Measurements from ENCODE around the gene IGF2R. TPM values are rescaled to one million over a fixed set of nuclear protein-coding genes. Genes with fewer than 3 reads are reported as not detected.
A peak's percentile ranks its signal among the peaks of the same experiment; 100 is the strongest.
"Not testable (repeated sequence)": the region's sequence is repeated elsewhere in the genome, so short reads cannot be mapped to it uniquely, and the experiment has no call there.

The IGF2R gene
- polyA plus RNA-seq, 1 donor, result 146 TPM

- no peak for DNase-seq
These were observed 111.2 kb downstream of the IGF2R start for GRCh38 chr6:160080097-160080496.

GRCh38 chr6:160081398-160081797 lies 112.5 kb downstream of the IGF2R start:
- DNase-seq, result no peak

DNA sequence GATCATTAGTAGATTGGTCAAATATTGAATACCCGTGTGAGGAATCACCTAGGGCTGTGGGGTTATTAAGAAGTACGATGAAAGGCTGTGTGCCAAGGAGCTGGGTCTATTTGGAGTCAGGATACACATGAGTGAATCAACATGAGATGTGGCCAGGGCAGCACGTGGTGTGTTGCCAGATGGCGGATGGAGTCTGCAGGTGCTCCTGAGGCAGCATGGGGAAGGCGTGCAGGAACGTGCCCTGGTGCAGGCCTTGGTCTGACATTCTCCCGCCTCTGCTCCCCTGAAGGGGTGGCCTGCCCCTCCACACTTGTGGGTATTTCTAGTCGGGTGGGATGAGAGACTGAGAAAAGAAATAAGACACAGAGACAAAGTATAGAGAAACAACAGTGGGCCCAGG lies 113.7 kb downstream of the IGF2R start:
- DNase-seq, result no peak

DNA sequence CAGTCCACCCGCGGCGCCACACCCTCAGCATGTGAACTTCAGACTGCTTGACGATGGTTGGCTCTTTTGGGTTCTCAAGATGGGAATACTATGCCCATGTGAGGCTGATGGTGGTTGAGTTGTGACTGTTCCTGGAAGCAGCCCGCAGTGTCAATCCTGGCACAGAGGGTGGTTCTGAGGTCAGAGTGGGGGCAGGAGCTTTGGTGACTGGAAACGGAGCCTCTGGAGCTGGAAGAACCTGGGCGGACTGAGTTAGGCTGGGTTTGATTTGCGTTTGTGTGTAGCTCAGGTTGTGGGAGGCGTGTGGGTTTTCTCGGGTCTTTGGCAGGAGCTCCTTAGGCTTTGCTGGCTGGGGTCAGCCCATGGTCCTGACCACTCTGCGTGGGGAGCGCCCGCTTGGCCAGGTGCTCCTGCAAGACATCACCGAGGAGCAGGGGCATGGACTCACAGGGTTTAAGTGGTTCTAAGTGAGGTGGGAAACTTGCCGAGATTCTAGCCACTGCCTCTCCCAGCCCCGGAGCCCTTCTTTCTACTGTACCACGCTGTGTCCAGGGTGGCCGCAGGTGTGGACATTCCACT lies 115.4 kb downstream of the IGF2R start:
- no peak for DNase-seq

- DNase-seq, result no peak
These were observed 116.3 kb downstream of the IGF2R start for GRCh38 chr6:160085226-160085625.

DNA sequence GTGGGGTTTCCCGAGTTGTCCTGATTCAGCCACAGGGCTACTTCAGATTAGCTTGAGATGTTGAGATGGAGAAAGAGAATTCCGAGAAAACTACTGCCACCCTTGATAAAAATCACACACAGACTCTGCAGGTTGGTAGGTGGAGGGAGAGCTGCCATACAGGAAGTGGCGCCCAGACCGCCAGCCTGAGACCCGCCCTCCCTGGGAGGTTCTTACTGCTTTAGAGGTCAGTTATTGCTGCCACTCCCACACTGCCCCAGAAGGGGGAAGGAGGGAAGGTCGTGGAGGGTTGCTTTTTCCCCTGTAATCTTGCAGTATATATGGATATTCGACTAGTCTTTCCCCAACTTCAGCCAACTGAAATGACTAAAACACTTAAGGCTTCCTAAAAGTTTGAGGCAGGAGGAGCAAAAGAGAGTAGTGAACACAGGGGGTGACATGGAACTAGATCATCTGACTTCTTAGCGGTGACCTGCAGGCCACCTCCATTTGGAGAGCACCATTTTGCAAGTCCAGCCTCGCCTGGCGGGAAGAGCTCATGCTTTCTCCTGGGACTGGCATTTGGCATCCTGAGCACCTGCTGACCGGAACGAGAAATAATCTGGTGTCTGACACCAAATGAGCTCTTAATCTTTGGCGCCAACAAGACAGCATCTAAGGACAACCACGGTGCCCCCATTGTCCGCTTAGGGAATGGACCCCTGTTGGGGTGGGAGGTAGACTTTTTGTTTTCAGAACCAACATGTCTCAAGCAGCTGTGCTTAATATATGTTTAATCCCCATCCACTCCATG lies 117.0 kb downstream of the IGF2R start:
- DNase-seq, result no peak

GRCh38 chr6:160086754-160087153 lies 117.9 kb downstream of the IGF2R start:
- DNase-seq, result no peak

DNA sequence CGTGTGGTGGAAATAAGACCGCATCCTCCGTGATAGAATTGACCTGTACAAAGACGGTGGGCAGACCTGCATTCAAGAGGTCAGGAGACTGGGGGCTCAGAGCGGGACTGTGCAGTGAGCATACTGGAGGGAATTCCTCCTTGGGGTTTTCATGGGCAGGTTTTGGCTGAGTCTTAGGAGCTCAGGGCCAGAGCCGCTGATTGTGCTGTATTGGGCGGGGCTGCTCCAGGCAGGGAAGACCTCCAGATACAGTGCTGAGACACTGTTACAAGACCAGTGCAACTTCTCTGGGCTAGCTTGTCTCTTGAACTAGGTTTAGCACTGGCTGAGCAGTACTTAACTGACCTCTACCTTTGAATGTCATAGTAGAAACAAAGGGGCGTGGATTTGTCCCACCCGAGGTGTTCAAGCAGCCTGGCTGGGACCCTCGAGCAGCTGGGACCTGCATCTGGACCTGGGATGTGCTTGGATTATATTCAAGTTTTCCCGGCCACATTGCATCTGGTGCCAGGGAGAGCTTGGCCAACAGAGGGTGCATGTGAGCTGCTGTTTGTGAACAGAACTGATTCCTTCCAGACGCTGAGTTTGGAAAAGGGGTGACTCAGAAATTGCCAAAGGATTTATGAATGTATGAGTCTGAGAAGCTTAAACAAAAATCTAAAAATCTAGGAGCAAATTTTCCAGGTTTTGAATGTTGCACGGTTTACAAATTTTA lies 119.3 kb downstream of the IGF2R start:
- DNase-seq, result peak; percentile 81

GRCh38 chr6:160088784-160089533 lies 120.1 kb downstream of the IGF2R start:
- peak; percentile 40 for DNase-seq

GRCh38 chr6:160089534-160089897 lies 120.6 kb downstream of the IGF2R start:
- no peak for DNase-seq

- DNase-seq, result not testable (repeated sequence)
These were observed 121.8 kb downstream of the IGF2R start for GRCh38 chr6:160090442-160091239.

GRCh38 chr6:160092176-160092575 lies 123.3 kb downstream of the IGF2R start:
- DNase-seq, result not testable (repeated sequence)

GRCh38 chr6:160092602-160093001 lies 123.7 kb downstream of the IGF2R start:
- no peak for DNase-seq

GRCh38 chr6:160093061-160093460 lies 124.2 kb downstream of the IGF2R start:
- no peak for DNase-seq

DNA sequence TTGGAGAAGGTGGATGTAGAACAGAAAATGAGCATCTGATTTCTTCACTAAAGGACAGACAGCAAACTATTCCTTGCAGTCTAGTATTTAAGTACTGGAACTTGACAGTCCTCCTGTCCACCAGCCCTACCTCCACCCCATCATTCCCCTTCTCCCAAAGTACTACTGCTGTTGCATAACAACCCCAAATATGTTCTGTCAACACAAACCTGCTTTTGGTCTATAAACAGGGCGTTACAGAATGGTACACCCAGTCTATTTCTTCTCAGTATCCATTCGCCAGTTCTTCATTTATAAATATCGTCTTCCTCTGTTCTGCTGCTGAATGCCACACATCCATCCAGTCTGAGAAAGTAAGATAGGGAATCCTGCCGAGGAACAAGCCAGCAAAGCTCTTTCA lies 125.1 kb downstream of the IGF2R start:
- DNase-seq, result no peak

DNA sequence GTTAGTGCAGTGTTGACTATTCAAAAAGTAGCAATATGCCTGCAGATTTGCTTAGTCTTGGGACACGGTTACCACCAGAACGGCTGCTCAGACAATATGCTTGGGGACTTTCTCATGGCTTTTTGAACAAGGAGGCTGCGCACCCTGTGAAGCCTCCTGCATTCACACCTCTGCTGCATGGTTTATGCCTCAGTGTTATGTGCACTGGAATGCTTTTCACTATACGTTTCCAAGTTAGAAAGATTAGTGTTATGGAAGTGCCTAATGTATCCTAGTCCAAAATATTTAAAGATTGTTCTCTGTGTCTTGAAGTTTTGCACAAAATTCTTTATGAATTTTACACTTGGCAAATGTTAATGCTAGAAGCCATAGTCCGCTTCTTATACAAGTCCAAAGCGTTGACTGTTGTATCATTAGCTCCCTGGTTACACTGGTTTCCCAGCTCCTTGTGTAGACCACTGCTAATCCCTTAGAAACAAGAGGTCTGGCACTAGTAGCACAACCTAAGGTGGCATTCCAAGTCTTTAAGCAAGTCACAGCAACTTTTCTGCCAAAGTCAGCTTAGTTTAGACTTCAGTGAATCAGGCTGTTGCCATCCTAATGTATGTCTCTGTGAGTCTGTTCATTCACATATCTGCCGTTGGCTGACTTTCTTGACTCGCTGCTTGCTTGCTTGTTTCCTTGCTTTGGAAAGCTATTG lies 126.4 kb downstream of the IGF2R start:
- no peak for DNase-seq

GRCh38 chr6:160101277-160102205 lies 132.7 kb downstream of the IGF2R start:
- no peak for DNase-seq

DNA sequence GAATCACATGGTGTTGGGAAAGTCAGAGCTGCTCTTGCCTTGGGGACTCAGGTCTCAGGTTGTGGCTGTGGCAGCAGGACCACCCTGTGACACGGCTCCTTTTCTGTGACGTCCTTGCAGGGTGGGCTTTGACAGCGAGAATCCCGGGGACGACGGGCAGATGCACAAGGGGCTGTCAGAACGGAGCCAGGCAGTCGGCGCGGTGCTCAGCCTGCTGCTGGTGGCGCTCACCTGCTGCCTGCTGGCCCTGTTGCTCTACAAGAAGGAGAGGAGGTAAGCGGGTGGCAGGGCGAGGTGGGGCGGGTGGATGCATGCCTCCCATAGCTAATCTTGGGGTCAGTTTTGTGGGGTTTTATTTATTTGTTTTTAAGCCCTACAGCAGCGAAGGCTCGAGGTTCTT lies 133.5 kb downstream of the IGF2R start:
- DNase-seq, result no peak

DNA sequence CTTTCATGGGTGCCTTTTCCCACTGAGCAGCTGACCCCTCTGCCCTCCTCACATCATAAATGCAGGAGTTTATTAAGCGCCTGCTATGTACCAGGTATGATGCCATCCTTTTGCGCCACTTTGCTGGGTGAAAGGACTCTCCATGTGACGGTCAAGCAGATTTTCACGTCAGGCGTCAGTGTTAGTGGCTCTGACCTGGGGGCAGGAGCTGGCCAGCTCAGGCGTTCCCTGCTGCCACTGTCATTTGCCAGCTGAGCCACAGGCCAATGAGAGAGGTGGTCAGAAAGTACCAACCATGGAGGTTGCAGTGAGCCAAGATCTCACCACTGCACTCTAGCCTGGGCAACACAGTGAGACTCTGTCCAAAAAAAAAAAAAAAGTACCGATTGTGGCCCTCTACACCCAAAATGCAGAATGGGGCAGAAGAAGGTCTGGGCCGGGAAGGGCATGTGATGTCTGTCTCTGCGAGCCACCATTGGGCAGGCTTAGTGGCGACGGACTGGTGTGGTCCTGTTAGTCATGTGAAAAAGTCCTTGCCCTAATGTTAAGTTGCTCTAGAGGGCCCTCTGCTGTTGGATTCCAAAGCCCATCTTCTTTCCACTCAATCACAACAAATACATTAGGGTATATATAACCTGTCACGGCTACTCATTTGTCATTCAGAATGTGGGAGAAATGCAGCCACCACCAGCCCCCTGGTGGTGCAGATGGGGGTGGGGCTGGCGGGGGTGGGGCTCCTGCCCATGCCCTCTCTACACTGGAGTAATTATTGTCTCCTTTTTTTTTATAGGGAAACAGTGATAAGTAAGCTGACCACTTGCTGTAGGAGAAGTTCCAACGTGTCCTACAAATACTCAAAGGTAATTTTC lies 134.3 kb downstream of the IGF2R start:
- DNase-seq, result no peak

DNA sequence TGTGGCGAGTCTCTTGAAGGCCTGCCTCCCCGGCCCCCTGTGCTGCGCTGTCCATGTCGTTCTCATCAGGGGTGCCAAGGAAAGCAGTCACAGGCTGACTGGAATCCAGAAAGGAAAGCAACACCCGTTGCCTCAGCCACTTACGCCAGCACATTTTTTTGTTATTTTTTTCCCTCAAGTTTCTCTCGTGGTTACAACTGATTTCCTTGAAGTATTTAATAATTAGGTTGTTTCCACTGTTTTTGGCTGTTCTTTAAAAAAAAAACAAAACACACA lies 134.9 kb downstream of the IGF2R start:
- DNase-seq, result no peak
